ENCODE results near the gene PCDH17. TPM values are rescaled to one million over a fixed set of nuclear protein-coding genes. Genes with fewer than 3 reads are reported as not detected.

The PCDH17 gene
- polyA plus RNA-seq, 1 donor (not counting 4 experiments of a cell fraction or from before 2014, with no cell fraction given) = not detected

DNA sequence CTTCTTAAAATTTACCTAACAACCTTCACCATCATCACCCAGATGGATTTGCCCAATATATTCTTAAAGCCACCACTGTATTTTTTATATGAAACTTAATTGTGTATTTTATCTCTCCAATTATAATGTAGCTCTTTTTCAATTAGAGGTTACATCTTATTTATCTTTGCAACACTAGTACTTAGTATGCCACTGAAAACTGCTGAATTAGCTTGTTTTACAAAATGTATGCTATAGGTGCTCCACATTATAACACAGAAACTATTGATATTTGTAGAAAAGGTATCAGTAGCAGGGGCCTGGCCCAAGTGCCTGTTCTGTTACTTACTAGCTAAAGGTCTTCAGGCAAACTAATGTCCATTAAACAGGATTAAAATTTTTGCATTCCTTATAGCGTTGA is 35.8 kb upstream of the PCDH17 start:
- no peak for TF ChIP-seq EZH2 (IDR thresholded peaks at IDR 0.05; ENCODE audit: low read length)
- TF ChIP-seq, protein P1, sequence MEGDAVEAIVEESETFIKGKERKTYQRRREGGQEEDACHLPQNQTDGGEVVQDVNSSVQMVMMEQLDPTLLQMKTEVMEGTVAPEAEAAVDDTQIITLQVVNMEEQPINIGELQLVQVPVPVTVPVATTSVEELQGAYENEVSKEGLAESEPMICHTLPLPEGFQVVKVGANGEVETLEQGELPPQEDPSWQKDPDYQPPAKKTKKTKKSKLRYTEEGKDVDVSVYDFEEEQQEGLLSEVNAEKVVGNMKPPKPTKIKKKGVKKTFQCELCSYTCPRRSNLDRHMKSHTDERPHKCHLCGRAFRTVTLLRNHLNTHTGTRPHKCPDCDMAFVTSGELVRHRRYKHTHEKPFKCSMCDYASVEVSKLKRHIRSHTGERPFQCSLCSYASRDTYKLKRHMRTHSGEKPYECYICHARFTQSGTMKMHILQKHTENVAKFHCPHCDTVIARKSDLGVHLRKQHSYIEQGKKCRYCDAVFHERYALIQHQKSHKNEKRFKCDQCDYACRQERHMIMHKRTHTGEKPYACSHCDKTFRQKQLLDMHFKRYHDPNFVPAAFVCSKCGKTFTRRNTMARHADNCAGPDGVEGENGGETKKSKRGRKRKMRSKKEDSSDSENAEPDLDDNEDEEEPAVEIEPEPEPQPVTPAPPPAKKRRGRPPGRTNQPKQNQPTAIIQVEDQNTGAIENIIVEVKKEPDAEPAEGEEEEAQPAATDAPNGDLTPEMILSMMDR (optimal IDR thresholded peaks at IDR 0.05 in 1 of 3, IDR thresholded peaks at IDR 0.05 in 1 of 3, conservative IDR thresholded peaks at IDR 0.05 in 1 of 3; ENCODE audit: extremely low read depth in 1 of 3, insufficient read depth in 2 of 3, low read length in 3 of 3) = no peak
- no peak for FAIRE-seq
- no peaks in the 10 kb centered on the region for H3K79me2 ChIP-seq (ENCODE audit: control insufficient read depth, insufficient read depth, low read length)
- H3K4me2 ChIP-seq (ENCODE audit: control insufficient read depth, extremely low read depth, insufficient read depth, low read depth, low read length) = no peak overlapping the region
- H2AFZ ChIP-seq (ENCODE audit: control insufficient read depth, low read length) = no peak overlapping the region
- no peak overlapping the region for H3K27ac ChIP-seq (ENCODE audit: control insufficient read depth, insufficient read depth, low read length)
- dilution Hi-C loops (cut with MboI; ENCODE audit: extremely low pct_ligation_motif_present, low sequenced_read_pairs) = no loop called here
- H3K9ac ChIP-seq (ENCODE audit: control insufficient read depth, extremely low read depth, insufficient read depth, low read length) = no peak overlapping the region
- H3K4me3 ChIP-seq (ENCODE audit: control insufficient read depth in 2 of 3, extremely low read depth in 1 of 3, insufficient read depth in 2 of 3, low read depth in 1 of 3, low read length in 3 of 3) = no peak overlapping the region
- no peak for DNase-seq (ENCODE audit: low read depth, low spot score)
- no peaks in the 10 kb centered on the region for H4K20me1 ChIP-seq (ENCODE audit: control insufficient read depth, extremely low read depth, insufficient read depth, low read length)
- no peaks in the 10 kb centered on the region for H3K9me1 ChIP-seq (ENCODE audit: control insufficient read depth, extremely low read depth, insufficient read depth, low read length)
- H3K27me3 ChIP-seq (ENCODE audit: control insufficient read depth, extremely low read depth, insufficient read depth, low read length) = no peaks in the 10 kb centered on the region
- H3K36me3 ChIP-seq (ENCODE audit: control insufficient read depth in 2 of 2, extremely low read depth in 1 of 2, insufficient read depth in 2 of 2, low read length in 2 of 2) = no peaks in the 10 kb centered on the region
- H3K4me1 ChIP-seq (ENCODE audit: control insufficient read depth, extremely low read depth, insufficient read depth, low read length) = no peaks in the 10 kb centered on the region
- no peaks in the 10 kb centered on the region for H3K9me3 ChIP-seq (ENCODE audit: control insufficient read depth, low read depth, low read length)

DNA sequence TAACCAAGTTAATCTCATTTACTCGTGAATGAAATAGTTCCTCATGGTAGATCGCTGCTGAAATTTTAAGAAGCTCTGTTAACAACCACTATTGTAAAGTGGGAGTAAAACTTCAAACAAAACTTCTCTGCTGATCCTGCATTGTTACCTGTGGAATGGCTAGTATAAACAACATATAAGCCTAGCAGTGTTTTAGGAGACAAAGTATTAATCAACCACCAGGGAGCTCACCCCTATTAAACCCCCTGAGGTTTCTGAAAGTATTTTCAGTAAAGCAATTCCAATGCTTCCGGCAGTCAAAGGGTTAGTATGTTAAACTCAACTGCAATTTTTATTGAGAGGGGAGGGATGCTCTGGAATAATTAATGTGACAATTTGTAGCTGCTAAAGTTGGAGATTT is 30.0 kb upstream of the PCDH17 start:
- FAIRE-seq (no peak), DNase-seq (ENCODE audit: low read depth, low spot score) (no peak)
- Histone ChIP-seq H2AFZ (ENCODE audit: control insufficient read depth, low read length) (no peak overlapping the region), H3K36me3 (ENCODE audit: control insufficient read depth in 2 of 2, extremely low read depth in 1 of 2, insufficient read depth in 2 of 2, low read length in 2 of 2) (no peaks in the 10 kb centered on the region), H4K20me1 (ENCODE audit: control insufficient read depth, extremely low read depth, insufficient read depth, low read length) (no peaks in the 10 kb centered on the region), H3K27me3 (ENCODE audit: control insufficient read depth, extremely low read depth, insufficient read depth, low read length) (no peaks in the 10 kb centered on the region), H3K79me2 (ENCODE audit: control insufficient read depth, insufficient read depth, low read length) (no peaks in the 10 kb centered on the region), H3K27ac (ENCODE audit: control insufficient read depth, insufficient read depth, low read length) (no peak overlapping the region), H3K4me2 (ENCODE audit: control insufficient read depth, extremely low read depth, insufficient read depth, low read depth, low read length) (no peak overlapping the region), H3K9me3 (ENCODE audit: control insufficient read depth, low read depth, low read length) (no peaks in the 10 kb centered on the region), H3K9ac (ENCODE audit: control insufficient read depth, extremely low read depth, insufficient read depth, low read length) (no peak overlapping the region), H3K9me1 (ENCODE audit: control insufficient read depth, extremely low read depth, insufficient read depth, low read length) (no peaks in the 10 kb centered on the region), H3K4me1 (ENCODE audit: control insufficient read depth, extremely low read depth, insufficient read depth, low read length) (no peaks in the 10 kb centered on the region), H3K4me3 (ENCODE audit: control insufficient read depth in 2 of 3, extremely low read depth in 1 of 3, insufficient read depth in 2 of 3, low read depth in 1 of 3, low read length in 3 of 3) (no peak overlapping the region)
- no peak for TF ChIP-seq EZH2 (IDR thresholded peaks at IDR 0.05; ENCODE audit: low read length)
- TF ChIP-seq, protein P1 (optimal IDR thresholded peaks at IDR 0.05 in 1 of 3, IDR thresholded peaks at IDR 0.05 in 1 of 3, conservative IDR thresholded peaks at IDR 0.05 in 1 of 3; ENCODE audit: extremely low read depth in 1 of 3, insufficient read depth in 2 of 3, low read length in 3 of 3) = no peak
- dilution Hi-C loops (cut with MboI; ENCODE audit: extremely low pct_ligation_motif_present, low sequenced_read_pairs) = no loop called here

All from keratinocyte (primary cell).